GM21367 (cell line): Measurements from ENCODE around the gene RBMS3.
"Not testable (repeated sequence)": the region's sequence is repeated elsewhere in the genome, so short reads cannot be mapped to it uniquely, and the experiment has no call there.

Source experiments
- ATAC-seq: cut with Tn5 transposase; IDR thresholded peaks from one replicate; pipeline ENCODE4 v1.9.1; 2021; ENCODE audit not compliant: unreplicated experiment

RBMS3 gene

GRCh38 chr3:29310865-29311264 is 30.0 kb downstream of the RBMS3 start:
- ATAC-seq = no peak

- ATAC-seq = no peak
Observed at GRCh38 chr3:29311795-29312194, 30.9 kb downstream of the RBMS3 start.

GRCh38 chr3:29312395-29312794 is 31.5 kb downstream of the RBMS3 start:
- ATAC-seq = no peak

GRCh38 chr3:29312960-29313452 is 32.1 kb downstream of the RBMS3 start:
- ATAC-seq = no peak

GRCh38 chr3:29313981-29314726 is 33.3 kb downstream of the RBMS3 start:
- no peak for ATAC-seq

GRCh38 chr3:29314727-29315088 is 33.8 kb downstream of the RBMS3 start:
- ATAC-seq = no peak

GRCh38 chr3:29317659-29318173 is 36.8 kb downstream of the RBMS3 start:
- ATAC-seq = no peak

- ATAC-seq = no peak
Observed at GRCh38 chr3:29318251-29318650, 37.4 kb downstream of the RBMS3 start.

GRCh38 chr3:29319262-29319661 is 38.4 kb downstream of the RBMS3 start:
- ATAC-seq = peak; percentile 60

GRCh38 chr3:29319798-29320197 is 38.9 kb downstream of the RBMS3 start:
- no peak for ATAC-seq

- no peak for ATAC-seq
Observed at GRCh38 chr3:29322586-29322985, 41.7 kb downstream of the RBMS3 start.

GRCh38 chr3:29324180-29324651 is 43.3 kb downstream of the RBMS3 start:
- ATAC-seq = peak; percentile 98

GRCh38 chr3:29326540-29326939 is 45.7 kb downstream of the RBMS3 start:
- ATAC-seq = not testable (repeated sequence)

GRCh38 chr3:29329986-29330890 is 49.4 kb downstream of the RBMS3 start:
- ATAC-seq = no peak

- no peak for ATAC-seq
Observed at GRCh38 chr3:29331035-29331434, 50.2 kb downstream of the RBMS3 start.

- ATAC-seq = no peak
Observed at GRCh38 chr3:29331456-29332194, 50.8 kb downstream of the RBMS3 start.

GRCh38 chr3:29332195-29332637 is 51.3 kb downstream of the RBMS3 start:
- no peak for ATAC-seq

- no peak for ATAC-seq
Observed at GRCh38 chr3:29333576-29333975, 52.7 kb downstream of the RBMS3 start.

- ATAC-seq = no peak
Observed at GRCh38 chr3:29334706-29335105, 53.8 kb downstream of the RBMS3 start.

- ATAC-seq = no peak
Observed at GRCh38 chr3:29335438-29335837, 54.6 kb downstream of the RBMS3 start.

- no peak for ATAC-seq
Observed at GRCh38 chr3:29335943-29336342, 55.1 kb downstream of the RBMS3 start.
